ENCODE data around the gene ANK2. TPM values are rescaled to one million over a fixed set of nuclear protein-coding genes. Genes with fewer than 3 reads are reported as not detected.

ANK2 gene
- total RNA-seq, 1 donor from 2014 or later = 77.8 TPM

DNA sequence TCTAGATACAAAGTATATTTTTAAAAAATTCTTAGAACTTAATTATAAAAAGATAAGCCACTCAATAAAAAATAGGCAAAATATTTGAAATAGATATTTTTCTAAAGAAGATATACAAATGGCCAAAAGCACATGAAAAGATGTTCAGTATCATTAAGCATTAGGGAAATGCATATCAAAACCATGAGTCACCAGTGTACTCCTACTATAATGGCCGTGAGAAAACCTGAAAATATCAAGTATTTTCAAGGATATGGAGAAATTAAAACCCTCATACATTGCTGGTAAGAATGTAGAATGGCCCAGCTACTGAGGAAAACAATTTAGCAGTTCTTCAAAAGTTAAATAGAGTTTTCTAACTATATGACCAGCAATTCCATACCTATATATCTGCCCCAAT lies 374.2 kb downstream of the ANK2 start:
- FAIRE-seq = no peak

DNA sequence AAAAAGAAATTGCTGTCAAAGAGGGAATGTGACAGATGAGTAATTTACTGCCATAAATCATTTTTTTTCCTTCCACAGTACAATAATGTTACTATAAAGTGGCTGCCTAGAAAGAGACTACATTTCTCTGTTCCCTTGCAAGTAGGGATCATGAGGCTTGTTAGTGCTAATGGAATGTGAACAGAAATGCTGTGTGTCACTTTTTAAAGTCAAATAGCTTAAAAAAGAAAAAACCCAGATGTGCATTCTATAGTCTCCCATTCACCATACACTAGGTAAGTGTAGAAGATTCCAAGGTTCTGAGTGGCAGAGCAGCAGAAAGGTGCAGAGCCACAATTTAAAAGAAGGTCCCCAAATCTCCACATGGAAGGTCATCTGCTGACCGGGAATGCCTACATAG lies 383.7 kb downstream of the ANK2 start:
- TF ChIP-seq EZH2 (IDR thresholded peaks at IDR 0.05; ENCODE audit: insufficient read depth, low read length) = no peak
- TF ChIP-seq, protein P1, sequence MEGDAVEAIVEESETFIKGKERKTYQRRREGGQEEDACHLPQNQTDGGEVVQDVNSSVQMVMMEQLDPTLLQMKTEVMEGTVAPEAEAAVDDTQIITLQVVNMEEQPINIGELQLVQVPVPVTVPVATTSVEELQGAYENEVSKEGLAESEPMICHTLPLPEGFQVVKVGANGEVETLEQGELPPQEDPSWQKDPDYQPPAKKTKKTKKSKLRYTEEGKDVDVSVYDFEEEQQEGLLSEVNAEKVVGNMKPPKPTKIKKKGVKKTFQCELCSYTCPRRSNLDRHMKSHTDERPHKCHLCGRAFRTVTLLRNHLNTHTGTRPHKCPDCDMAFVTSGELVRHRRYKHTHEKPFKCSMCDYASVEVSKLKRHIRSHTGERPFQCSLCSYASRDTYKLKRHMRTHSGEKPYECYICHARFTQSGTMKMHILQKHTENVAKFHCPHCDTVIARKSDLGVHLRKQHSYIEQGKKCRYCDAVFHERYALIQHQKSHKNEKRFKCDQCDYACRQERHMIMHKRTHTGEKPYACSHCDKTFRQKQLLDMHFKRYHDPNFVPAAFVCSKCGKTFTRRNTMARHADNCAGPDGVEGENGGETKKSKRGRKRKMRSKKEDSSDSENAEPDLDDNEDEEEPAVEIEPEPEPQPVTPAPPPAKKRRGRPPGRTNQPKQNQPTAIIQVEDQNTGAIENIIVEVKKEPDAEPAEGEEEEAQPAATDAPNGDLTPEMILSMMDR (IDR thresholded peaks at IDR 0.05; ENCODE audit: insufficient read depth, low read depth, low read length) = no peak
- H3K9ac ChIP-seq (ENCODE audit: low read length) = no peak overlapping the region
- H3K4me2 ChIP-seq (ENCODE audit: low read length) = no peak overlapping the region
- H3K4me1 ChIP-seq (ENCODE audit: insufficient read depth, low read length) = peaks cover 30% of the 10 kb centered on the region
- Mint-ChIP-seq H3K9me3 (ENCODE audit: unreplicated experiment) (peaks cover 21% of the 10 kb centered on the region), H3K36me3 (ENCODE audit: low read depth, unreplicated experiment) (peaks cover 9% of the 10 kb centered on the region), H3K4me3 (ENCODE audit: unreplicated experiment) (no peak overlapping the region), H3K27me3 (ENCODE audit: low read depth, unreplicated experiment) (no peaks in the 10 kb centered on the region), H3K4me1 (ENCODE audit: low read depth, unreplicated experiment) (peaks cover 25% of the 10 kb centered on the region), H3K27ac (ENCODE audit: unreplicated experiment) (peak overlapping the region; percentile 1)
- H3K27me3 ChIP-seq (ENCODE audit: insufficient read depth, low read length) = no peaks in the 10 kb centered on the region
- H4K20me1 ChIP-seq (ENCODE audit: insufficient read depth, low read length) = no peaks in the 10 kb centered on the region
- no peak overlapping the region for H3K27ac ChIP-seq (ENCODE audit: low read depth, low read length)
- H3K4me3 ChIP-seq (ENCODE audit: insufficient read depth, low read depth, low read length) = no peak overlapping the region
- H3K79me2 ChIP-seq (ENCODE audit: insufficient read depth, low read length) = no peaks in the 10 kb centered on the region
- DNase-seq (ENCODE audit: low read depth) (no peak), FAIRE-seq (no peak)
- H3K36me3 ChIP-seq (ENCODE audit: insufficient read depth, low read length) = no peaks in the 10 kb centered on the region
- no peak overlapping the region for H2AFZ ChIP-seq (ENCODE audit: low read depth, low read length)
- H3K9me3 ChIP-seq (ENCODE audit: insufficient read depth, low read depth, low read length) = no peaks in the 10 kb centered on the region

More for the DNA sequence above, 374.2 kb downstream of the ANK2 start:
- H4K20me1 ChIP-seq (ENCODE audit: insufficient read depth, low read length) = no peaks in the 10 kb centered on the region
- peak; percentile 52 for DNase-seq (ENCODE audit: low read depth)
- no peak overlapping the region for H3K4me2 ChIP-seq (ENCODE audit: low read length)
- H3K4me3 Mint-ChIP-seq (ENCODE audit: unreplicated experiment) = no peak overlapping the region
- TF ChIP-seq, protein P1 (IDR thresholded peaks at IDR 0.05; ENCODE audit: insufficient read depth, low read depth, low read length) = no peak
- no peak for TF ChIP-seq EZH2 (IDR thresholded peaks at IDR 0.05; ENCODE audit: insufficient read depth, low read length)
- no peaks in the 10 kb centered on the region for H3K4me1 ChIP-seq (ENCODE audit: insufficient read depth, low read length)
- H3K9ac ChIP-seq (ENCODE audit: low read length) = no peak overlapping the region
- no peak overlapping the region for H3K4me3 ChIP-seq (ENCODE audit: insufficient read depth, low read depth, low read length)
- H3K9me3 Mint-ChIP-seq (ENCODE audit: unreplicated experiment) = peaks cover 6% of the 10 kb centered on the region
- peaks cover 3% of the 10 kb centered on the region for H3K36me3 Mint-ChIP-seq (ENCODE audit: low read depth, unreplicated experiment)
- no peak overlapping the region for H2AFZ ChIP-seq (ENCODE audit: low read depth, low read length)
- no peaks in the 10 kb centered on the region for H3K27me3 Mint-ChIP-seq (ENCODE audit: low read depth, unreplicated experiment)
- H3K27me3 ChIP-seq (ENCODE audit: insufficient read depth, low read length) = no peaks in the 10 kb centered on the region
- H3K27ac Mint-ChIP-seq (ENCODE audit: unreplicated experiment) = no peak overlapping the region
- H3K36me3 ChIP-seq (ENCODE audit: insufficient read depth, low read length) = no peaks in the 10 kb centered on the region
- no peaks in the 10 kb centered on the region for H3K4me1 Mint-ChIP-seq (ENCODE audit: low read depth, unreplicated experiment)
- H3K79me2 ChIP-seq (ENCODE audit: insufficient read depth, low read length) = no peaks in the 10 kb centered on the region
- H3K27ac ChIP-seq (ENCODE audit: low read depth, low read length) = no peak overlapping the region
- peaks cover 3% of the 10 kb centered on the region for H3K9me3 ChIP-seq (ENCODE audit: insufficient read depth, low read depth, low read length)

Small RNA genes within 50 kb of the gene (microRNA-seq; reads per million reads assigned to microRNA genes)
- gene MIR1243 (1.4 reads per million), gene MIR8082 (not detected)

All from astrocyte (in vitro differentiated cells and primary cell).